ENCODE results near the gene SERBP1.

Gene SERBP1

DNA sequence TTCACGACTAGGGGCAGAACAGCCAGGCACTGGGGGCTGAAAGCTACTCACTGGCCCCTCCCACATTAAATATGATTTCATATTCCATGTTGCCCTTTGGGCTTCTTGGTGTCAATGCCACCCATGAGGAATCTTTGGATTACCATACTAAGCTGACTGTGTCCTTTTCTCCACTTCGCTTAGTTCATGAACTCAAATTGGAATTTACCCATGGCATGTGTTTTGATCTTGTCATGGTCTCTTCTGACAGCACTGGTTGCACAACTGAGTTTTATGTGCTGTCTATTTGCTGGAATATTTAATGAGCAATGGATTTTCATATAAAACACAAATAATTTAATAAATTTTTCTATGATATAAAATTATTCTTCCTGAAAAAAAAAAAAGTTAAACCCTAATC, 59.2 kb downstream of the SERBP1 start:
- TF ChIP-seq, protein P1, sequence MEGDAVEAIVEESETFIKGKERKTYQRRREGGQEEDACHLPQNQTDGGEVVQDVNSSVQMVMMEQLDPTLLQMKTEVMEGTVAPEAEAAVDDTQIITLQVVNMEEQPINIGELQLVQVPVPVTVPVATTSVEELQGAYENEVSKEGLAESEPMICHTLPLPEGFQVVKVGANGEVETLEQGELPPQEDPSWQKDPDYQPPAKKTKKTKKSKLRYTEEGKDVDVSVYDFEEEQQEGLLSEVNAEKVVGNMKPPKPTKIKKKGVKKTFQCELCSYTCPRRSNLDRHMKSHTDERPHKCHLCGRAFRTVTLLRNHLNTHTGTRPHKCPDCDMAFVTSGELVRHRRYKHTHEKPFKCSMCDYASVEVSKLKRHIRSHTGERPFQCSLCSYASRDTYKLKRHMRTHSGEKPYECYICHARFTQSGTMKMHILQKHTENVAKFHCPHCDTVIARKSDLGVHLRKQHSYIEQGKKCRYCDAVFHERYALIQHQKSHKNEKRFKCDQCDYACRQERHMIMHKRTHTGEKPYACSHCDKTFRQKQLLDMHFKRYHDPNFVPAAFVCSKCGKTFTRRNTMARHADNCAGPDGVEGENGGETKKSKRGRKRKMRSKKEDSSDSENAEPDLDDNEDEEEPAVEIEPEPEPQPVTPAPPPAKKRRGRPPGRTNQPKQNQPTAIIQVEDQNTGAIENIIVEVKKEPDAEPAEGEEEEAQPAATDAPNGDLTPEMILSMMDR (IDR thresholded peaks at IDR 0.05; ENCODE audit: insufficient read depth, low read length, missing control alignments): no peak
- DNase-seq (ENCODE audit: low read depth, low spot score): no peak
- POLR2A ChIA-PET: no interaction called here
- CTCF ChIA-PET: no interaction called here
- H3K4me3 ChIP-seq (ENCODE audit: low read depth, low read length): no peak overlapping the region

- TF ChIP-seq, protein P1 (IDR thresholded peaks at IDR 0.05; ENCODE audit: insufficient read depth, low read length, missing control alignments): no peak
- no peak overlapping the region for H3K4me3 ChIP-seq (ENCODE audit: low read depth, low read length)
- CTCF ChIA-PET: interaction anchor here (2.3 kb wide), 1 partner anchor 20 kb away, joined by 9 read pairs; no protein-coding TSS in a partner anchor
- no peak for DNase-seq (ENCODE audit: low read depth, low spot score)
- POLR2A ChIA-PET: no interaction called here
These were observed 62.1 kb downstream of the SERBP1 start for GRCh38 chr1:67368046-67368514.

DNA sequence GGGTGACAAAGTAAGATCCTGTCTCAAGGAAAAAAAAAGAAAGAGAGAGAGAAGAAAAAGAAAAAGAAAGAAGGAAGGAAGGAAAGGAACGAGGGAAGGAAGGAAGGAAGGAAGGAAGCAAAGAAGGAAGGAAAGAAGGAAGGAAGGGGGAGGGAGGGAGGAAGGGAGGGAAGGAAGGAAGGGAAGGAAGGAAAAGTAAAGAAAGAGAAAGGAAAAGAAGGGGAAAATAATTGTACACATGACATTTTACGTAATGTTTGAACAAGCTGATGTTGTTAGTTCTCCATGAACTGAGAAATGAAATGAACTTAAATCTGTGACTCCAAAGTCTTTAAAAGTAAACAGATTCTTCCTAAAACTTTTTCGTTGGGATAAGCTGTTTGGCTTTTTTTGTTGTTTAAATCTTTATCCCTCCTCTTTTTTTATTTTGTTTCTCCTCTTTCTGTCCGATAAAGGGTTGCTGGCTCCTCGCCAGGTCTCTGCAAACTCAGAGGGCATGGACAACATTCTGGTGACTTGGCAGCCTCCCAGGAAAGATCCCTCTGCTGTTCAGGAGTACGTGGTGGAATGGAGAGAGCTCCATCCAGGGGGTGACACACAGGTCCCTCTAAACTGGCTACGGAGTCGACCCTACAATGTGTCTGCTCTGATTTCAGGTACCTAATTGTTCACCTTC, 62.7 kb downstream of the SERBP1 start:
- CTCF ChIA-PET: interaction anchor here (2.3 kb wide), 1 partner anchor 19 kb away, joined by 9 read pairs; no protein-coding TSS in a partner anchor

GRCh38 chr1:67361641-67362040, 68.6 kb downstream of the SERBP1 start:
- ChIA-PET POLR2A (no interaction called here), CTCF (no interaction called here)
- H3K4me3 ChIP-seq (ENCODE audit: low read depth, low read length): no peak overlapping the region
- TF ChIP-seq, protein P1 (IDR thresholded peaks at IDR 0.05; ENCODE audit: insufficient read depth, low read length, missing control alignments): no peak
- DNase-seq (ENCODE audit: low read depth, low spot score): no peak

More for the DNA sequence above, 62.7 kb downstream of the SERBP1 start:
- DNase-seq (ENCODE audit: low read depth, low spot score): no peak
- TF ChIP-seq, protein P1 (IDR thresholded peaks at IDR 0.05; ENCODE audit: insufficient read depth, low read length, missing control alignments): no peak
- POLR2A ChIA-PET: no interaction called here
- no peak overlapping the region for H3K4me3 ChIP-seq (ENCODE audit: low read depth, low read length)

DNA sequence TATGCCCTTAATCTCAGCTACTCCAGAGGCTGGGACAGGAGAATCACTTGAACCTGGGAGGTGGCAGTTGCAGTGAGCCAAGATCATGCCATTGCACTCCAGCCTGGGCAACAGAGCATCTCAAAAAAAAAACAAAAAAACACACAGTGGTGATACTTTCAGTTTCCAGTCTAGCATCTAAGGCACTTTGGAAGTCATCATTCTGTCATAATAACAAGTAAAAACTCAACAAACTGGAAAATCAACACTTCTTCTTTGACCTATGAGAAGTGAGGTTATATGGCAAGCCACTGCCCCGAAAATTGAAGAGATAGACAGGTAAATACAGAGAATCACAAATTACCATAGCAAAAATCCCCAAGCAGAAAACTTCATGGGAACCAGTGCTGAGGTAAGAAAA, 70.6 kb downstream of the SERBP1 start:
- POLR2A ChIA-PET: no interaction called here
- CTCF ChIA-PET: interaction anchor here (1.0 kb wide), 1 partner anchor 14 kb away, joined by 6 read pairs; no protein-coding TSS in a partner anchor
- TF ChIP-seq, protein P1 (IDR thresholded peaks at IDR 0.05; ENCODE audit: insufficient read depth, low read length, missing control alignments): no peak
- H3K4me3 ChIP-seq (ENCODE audit: low read depth, low read length): no peak overlapping the region
- no peak for DNase-seq (ENCODE audit: low read depth, low spot score)
